Renal cortical epithelial cell (primary cell): ENCODE data around the gene SLC30A3. TPM values are rescaled to one million over a fixed set of nuclear protein-coding genes. Genes with fewer than 3 reads are reported as not detected.
"Not testable (repeated sequence)": the region's sequence is repeated elsewhere in the genome, so short reads cannot be mapped to it uniquely, and the experiment has no call there.

Source experiments
- DNase-seq: peaks from one replicate; pipeline ENCODE4 v3.0.0-alpha.2; 2011; ENCODE audit warnings: low read depth
- total RNA-seq: library from RNA; depleted of rRNA; stranded (reverse); fragments of >200 nt; gene quantifications from 2 replicates; pipeline ENCODE4 v1.2.3, GENCODE V29; 2014

The SLC30A3 gene, protein sequence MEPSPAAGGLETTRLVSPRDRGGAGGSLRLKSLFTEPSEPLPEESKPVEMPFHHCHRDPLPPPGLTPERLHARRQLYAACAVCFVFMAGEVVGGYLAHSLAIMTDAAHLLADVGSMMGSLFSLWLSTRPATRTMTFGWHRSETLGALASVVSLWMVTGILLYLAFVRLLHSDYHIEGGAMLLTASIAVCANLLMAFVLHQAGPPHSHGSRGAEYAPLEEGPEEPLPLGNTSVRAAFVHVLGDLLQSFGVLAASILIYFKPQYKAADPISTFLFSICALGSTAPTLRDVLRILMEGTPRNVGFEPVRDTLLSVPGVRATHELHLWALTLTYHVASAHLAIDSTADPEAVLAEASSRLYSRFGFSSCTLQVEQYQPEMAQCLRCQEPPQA
- total RNA-seq: 0.10 TPM in 1 of 2 replicates, not detected in the other

DNA sequence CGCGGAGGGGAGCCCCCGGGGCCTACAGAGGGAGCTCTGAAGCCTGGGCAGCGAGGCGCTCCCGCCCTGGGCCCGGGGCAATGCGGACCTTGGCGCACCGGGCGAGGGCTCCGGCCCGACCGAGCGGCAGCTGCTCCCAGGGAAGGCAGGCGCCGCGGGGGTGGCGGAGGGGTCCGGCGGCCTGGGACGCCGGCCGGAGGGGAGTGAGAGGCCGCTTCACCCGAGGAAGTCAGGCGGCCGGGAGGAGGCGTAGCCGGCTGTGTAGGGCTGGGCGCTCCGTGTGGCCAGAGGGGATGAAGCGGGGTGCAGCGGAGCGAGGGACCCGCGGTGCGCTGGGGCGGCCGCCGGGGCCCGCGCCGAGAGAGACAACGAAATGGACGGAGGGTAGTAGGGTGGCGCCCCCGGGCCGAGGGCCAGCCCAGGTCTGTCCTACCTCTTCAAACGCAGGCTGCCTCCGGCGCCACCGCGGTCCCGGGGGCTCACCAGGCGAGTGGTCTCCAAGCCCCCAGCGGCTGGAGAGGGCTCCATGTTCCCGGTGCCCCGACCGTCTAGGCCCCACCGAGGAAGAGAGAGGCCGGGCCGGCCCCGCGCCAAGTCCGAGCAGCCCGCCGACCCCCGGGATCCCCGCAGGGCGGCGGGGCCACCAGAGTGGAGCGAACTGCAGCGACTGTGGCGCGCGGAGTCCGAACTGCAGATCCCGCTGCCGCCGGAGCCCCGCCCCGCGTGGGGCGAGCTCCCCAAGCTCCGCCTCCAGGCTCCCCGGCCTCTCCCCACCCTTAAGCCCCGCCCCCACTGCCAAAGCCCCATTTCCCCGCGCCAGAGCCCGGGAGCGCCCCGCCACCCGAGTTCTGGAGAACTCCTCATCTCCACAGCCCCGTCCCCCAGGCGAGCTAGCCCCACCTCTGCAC is at the start of gene SLC30A3:
TSS of gene SLC30A3 (minus strand) at position 669 of the 908 bp plus-strand sequence. CDS start at position 528, 141 bp downstream.
- no peak for DNase-seq

DNA sequence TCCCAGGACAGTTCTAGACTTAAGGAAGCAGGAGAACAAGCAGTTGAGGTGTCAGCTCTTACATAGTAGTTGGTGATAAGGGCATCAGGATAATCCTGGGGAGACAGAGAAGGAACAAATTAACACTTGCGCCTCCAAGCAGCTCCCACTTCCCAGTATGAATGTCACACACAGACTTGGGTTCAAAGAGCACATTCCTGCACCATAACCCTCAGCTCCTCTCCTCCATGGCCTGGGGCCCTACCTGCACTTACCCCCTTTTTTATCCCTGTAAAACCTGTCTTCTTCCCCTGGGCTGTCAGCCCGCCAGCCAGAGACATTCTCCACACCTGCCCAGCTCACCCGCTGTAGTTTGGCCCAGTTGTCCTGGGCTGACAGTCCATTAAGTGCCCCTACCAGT is 49.3 kb upstream of the SLC30A3 start:
- DNase-seq: no peak

DNA sequence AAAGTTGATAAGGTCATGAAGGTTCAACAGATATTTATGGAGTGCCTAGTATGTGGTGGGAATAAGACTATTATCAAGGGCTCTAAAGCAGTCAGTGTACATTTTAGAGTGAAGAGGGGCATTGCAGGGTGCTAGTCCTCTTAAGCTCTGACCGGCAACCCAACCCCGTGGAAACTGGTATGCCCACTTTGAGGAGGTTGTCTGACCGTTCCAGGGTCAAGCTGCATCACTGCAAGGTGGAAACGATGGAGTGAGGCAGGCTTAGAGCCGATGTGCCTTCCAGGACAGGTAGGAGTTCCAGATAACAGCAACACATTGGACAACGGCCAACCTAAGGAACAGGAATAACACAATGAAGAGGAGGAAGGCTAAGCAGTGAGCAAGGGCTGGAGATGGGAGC is 46.8 kb upstream of the SLC30A3 start:
- no peak for DNase-seq

DNA sequence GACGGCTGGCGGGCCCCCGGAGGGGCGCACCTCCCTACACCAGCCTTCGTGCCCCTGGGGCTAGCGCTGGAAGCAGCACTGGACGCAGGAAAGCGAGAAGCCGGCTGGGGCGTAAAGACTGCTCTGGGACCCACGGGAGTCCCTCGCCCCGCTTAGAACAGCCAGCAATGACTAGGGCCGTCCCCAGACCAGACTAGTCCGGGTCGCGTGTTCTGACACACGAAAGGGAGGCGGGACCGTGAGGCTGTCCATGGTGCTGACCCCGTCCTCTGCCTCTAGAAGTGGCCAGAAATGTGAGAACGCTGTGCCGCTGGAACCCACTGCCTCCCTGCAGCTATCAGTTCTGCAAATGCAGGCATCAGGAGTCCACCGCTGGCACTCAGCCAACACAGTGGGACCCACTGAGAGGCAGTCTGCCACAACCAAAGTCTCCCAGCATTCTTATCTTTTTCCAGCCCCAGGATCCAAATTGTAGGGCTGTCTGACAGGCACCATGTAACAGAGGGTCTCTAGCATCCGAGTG is 45.6 kb upstream of the SLC30A3 start, which contains the start of gene UCN:
TSS of gene UCN (minus strand) at position 87 of the 523 bp plus-strand sequence. CDS start 550 bp downstream, outside the sequence.
- peak; percentile 27 for DNase-seq

DNA sequence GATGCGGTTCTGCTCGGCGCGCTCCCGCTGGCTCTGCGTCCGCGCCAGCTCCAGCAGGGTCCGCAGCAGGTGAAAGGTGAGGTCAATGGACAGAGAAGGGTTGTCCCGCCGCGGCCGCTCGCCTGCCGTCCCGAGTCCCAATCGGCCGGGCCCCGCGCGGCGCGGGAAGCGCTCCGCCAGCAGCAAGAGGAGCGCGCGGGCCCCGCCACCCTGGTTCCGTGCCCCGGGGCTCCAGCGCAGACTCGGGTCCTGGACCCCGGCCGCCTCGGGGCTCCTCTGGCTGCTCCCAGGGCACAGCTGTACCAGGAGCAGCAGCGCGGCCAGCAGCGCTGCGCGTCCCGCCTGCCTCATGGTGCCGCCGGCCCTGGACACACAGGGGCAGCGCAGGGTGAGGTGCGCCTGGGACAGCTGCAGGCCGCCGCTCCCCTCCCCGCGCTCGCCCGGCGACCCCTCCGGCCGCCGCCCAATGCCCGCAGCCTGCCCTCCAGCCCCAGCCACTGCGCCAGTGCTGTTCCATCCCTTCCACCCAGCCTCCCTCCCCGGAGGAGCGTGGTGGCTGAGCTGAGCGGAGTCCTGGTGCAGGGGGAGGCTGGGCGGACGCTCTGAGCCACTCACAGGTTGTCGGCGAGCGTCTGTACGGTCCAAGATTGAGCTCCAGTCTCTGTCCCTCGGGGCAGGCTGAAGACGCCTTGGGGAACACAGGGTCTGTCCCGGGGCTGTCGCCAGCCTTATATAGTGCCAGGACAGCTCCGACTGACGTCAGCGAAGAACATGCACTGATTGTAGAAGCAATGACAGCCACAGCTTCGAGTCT is 44.9 kb upstream of the SLC30A3 start:
- no peak for DNase-seq

DNA sequence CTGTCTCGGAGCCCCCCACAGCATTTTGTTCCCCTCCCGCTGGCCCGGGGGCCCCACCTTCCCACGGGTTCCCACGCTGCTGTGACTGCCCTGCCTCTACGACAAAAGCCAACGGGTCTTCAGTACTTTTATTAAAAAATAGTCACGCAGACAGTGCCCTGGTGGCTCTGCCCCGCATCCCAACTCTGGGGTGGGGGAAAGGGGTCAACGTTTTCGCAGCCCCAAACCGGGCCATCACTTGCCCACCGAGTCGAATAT is 44.4 kb upstream of the SLC30A3 start:
- DNase-seq: no peak

DNA sequence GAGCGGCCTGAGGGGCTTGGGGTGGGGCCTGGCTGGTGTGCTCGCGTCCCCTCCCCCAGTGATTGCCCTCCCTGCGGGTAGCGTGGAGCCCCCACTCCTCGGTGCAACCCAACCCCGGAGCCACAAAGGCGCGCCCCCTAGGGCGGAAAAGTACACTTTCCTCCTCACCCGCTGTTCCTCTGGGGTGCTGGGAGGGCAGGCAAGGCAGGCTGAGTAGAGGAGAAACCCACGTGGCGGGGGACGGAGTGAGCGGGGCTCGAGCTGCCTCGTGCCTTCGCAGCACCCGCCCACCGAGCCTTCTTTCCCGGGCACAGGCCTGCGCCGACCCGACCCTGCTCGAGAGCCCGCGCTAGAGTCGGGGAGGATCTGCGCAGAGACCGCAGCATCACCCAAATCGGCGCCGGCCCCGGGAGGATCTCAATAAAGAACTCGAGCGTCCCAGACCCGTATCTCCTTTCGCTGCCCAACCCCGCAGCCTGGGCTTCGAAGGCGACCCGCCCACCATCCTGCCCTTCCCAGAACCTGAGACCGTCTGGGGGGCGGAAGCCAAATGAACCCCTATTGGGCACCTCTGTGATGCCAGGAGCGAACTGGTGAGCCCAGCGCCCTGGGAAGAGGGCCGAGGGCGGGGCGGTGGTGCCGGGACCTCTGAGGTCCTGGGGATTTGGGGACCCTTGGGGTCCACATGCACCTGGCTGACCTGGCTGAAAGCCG is 43.9 kb upstream of the SLC30A3 start:
- no peak for DNase-seq

DNA sequence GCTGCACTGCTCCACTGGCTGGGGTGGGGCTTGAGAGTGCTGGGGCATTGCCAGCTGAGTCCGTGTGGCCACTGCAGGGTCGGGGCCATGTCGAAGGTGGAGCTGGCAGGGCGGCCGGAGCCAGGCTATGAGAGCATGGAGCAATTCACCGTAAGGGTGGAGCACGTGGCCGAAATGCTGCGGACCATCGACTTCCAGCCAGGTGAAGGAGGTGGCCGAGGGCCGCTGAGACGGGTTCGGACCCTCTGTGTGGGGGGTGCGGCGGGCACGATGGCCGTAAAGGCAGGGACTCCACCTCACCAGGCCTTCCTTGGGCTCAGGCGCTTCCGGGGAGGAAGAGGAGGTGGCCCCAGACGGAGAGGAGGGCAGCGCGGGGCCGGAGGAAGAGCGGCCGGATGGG is 43.3 kb upstream of the SLC30A3 start:
- no peak for DNase-seq

DNA sequence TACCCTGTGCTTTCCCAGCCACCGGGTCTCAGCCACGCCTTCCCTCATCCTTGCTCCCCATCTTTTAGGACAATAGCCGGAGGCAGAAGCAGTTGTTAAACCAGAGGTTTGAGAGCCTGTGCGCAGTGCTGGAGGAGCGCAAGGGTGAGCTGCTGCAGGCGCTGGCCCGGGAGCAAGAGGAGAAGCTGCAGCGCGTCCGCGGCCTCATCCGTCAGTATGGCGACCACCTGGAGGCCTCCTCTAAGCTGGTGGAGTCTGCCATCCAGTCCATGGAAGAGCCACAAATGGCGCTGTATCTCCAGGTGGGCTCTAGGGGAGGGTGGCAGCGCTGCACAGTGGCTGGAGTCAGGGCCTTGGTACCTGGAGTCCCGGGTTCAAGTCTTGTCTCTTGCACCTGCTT is 42.7 kb upstream of the SLC30A3 start:
- DNase-seq: no peak

DNA sequence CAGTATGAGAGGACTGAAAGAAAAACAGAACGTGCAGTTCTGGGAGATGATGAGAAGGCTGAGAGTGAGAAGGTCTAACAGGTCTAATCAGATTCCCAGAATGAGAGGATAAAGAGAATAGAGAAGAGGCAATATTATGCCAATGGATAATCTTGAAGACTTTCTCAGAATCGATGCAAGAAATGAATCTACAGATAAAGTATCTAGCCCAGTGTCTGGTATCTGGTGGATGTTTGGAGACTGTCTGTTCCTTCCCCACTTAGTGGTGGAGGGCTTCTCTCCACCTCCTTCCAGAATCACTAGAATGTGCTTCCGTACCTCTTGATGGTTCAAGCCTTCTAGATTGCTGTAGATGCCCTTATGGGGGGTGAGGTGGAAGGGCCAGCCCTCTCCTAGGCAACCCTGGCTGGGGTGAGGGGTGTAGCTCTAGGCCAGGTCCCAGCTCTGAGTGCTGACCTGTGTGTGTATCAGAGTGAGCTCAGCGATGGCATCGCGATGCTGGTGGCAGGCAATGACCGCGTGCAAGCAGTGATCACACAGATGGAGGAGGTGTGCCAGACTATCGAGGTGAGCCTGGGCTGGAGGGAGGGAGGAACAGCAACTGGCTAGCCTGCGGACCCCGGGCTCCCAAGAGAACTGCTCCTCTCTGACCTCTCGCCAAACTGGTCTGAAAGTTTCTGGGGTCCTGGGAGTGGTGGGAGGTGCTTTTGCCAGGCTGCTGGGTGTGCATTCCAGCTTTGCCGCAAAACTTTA is 41.8 kb upstream of the SLC30A3 start:
- no peak for DNase-seq

DNA sequence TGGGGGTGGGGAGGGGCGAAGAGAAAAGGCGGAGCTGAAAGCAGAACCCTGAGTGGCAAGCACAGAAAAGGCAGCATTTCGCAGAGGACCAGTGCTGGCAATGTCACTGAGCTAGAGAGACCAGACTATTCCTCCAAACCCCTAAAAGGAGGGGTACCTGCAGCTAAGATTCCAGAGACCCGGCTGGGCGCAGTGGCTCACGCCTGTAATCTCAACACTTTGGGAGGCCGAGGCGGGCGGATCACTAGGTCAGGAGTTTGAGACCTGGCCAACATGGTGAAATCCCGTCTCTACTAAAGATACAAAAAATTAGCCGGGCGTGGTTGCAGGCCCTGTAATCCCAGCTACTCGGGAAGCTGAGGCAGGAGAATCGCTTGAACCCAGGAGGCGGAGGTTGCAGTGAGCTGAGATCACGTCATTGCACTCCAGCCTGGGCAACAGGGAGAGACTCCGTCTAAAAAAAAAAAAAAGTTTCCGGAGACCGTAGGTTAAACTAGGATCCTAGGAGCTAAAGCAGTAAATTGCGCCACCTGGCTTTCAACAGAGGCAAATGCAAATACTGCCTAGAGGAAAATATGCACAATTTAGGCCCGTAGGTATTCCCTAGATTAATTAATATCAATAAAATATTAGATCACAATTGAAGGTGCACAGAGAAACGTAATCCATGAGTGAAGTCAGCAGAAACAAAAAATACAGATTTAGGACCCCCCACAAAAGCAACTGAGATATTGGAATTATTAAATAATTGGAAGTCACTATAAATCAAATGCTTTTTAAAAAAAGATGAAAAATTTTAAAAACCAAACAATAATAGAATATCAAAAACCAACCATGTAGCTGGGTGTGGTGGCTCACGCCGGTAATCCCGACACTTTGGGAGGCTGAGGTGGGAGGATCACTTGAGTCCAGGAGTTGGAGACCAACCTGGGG is 40.5 kb upstream of the SLC30A3 start:
- DNase-seq: peak; percentile 69

DNA sequence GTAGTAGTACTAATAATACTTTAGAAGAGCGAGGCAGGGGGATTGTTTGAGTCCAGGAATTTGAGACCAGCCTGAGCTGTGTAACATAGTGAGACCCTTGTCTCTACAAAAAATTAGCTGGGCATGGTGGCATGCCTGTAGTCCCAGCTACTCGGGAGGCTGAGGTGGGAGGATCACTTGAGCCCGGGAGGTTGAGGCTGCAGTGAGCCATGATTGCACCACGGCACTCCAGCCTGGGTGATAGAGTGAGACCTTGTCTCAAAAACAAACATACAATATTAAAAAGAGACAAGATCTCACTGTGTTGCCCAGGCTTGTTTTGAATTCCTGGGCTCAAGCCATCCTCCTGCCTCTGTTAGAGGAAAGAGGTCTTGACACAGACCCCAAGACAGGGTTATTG is 37.8 kb upstream of the SLC30A3 start:
- DNase-seq: not testable (repeated sequence)

DNA sequence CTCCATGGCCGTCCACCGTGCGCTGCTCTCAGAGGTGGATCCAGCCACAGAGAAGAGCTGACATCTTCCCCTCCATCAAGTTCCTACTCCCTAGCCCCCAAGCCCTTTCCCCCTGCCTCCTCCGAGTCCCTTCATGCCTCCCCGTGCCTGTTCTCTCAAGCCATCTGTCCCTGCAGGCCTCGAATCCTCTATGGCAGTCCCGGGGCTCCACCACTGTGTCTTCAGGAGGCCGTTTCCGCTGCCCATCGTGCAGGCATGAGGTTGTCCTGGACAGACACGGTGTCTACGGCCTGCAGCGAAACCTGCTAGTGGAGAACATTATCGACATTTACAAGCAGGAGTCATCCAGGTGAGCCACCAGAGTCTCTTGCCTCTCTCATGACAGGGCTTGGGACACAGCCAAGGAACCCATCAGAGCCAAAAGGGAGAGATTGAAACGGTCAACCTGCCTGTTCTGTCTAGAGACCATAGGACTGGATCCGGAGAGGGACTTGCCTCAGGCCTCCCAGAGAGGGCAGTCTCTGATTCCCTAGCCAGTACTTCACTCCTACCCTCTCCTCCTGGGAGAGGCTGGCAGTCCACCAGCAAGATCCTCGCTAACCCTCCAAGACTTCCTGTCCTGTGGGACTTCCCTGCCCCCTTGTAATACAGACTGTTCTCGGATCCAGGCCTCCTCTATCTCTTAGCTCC is 35.7 kb upstream of the SLC30A3 start:
- DNase-seq: no peak

DNA sequence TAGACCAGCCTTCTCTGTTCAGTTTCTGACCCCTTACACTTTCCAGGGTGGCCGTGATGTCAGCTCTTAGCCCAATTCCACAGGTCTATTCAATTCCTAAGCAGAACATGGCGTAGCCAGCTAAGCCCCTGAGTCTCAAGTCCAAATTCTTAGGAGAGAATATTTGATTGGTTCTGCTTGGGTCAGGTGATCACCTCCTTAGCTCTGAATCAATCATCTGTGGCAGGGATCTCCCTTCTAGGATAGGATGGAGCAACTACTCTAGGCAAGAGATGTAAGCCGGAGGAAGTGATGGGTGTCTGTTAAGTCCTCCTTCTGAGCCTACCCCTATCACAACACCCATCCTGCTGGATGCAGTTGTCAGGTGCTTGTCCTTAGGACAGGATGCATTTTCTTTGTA is 34.3 kb upstream of the SLC30A3 start:
- DNase-seq: no peak

DNA sequence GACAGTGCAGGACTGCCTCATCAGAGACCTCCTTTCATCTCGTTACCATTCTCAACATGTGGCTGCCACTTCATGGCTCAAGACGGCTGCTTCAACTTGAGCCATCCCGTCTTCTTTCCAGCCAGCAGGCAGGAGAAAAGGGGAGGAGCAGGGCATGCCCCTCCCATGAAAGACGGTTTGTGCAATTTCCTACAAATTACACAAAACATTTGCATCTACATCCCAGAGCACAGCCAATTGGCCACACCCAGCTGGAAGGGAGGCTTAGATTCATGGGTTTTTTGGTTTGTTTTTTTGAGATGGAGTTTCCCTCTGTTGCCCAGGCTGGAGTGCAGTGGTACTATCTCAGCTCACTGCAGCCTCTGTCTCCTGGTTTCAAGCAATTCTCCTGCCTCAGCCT is 33.6 kb upstream of the SLC30A3 start:
- no peak for DNase-seq

DNA sequence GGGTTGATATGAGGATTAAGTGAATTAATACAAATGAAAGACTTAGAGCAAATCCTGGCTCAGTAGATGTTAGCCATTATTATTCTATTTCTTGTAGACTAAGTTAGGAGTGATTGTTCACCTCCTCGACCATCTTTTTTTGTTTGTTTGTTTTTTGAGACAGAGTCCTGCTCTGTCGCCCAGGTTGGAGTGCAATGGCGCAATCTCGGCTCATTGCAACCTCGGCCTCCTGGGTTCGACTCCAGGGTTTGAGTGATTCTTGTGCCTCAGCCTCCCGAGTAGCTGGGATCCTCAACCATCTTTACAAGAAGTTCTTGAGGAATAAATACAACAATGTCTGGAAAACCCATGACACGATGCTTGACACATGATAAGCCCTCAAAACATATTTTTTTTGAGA is 32.1 kb upstream of the SLC30A3 start:
- no peak for DNase-seq

DNA sequence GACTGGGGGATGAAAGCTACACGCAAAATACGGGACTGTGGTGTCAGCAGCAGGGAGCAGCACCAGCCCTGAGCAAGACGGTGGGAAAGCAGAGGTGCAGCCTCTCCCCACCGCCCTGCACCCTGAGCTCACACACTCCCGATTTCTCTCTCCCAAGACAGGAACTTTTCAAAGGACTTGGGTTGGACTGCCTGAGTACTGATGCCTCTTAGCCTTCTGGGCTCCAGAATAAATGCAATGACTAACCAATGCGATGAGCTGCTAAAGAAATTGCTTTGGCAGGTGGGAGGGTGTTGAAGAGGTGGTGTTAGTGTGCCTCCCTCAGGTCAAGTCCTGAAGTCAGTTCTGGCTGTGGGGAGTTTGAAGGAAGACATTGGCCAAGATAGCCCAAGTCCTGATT is 29.0 kb upstream of the SLC30A3 start:
- peak; percentile 12 for DNase-seq

DNA sequence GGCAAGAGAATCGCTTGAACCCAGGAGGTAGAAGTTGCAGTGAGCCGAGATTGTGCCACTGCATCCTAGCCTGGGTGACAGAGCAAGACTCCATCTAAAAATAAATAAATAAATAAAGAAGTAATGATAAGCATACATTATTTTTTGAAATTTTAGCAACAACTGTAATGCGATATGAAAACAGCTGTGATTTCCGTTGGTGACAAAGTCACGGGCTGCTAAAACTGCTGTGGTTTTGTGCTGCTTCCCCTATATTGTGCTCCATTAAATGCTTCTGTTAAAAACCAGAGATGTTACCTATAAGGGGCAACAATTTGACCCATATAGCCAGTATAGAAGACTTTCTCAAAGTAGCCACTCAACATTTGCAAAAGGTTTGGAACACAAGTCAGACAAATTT is 27.7 kb upstream of the SLC30A3 start:
- no peak for DNase-seq

DNA sequence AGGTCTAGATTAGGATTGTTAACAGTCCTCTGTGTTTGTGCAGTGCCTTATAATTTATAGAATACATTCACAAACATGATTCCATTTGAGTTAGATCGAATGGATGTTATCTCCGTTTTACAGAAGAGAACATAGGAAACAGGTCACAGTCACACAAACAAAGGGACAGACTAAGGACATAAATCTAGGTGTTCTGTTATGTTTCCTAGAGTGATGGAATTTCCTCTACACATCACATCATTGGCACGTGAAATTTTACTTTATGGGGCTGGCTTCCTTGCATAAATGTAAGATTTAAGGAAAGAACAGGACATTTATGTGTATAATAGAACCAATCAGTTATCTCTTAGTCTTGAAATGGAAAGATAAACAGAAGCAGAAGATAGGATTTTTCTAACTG is 25.8 kb upstream of the SLC30A3 start:
- DNase-seq: no peak
